Neural crest cell (in vitro differentiated cells): ENCODE measurements around the gene EYA4. TPM values are rescaled to one million over a fixed set of nuclear protein-coding genes. Genes with fewer than 3 reads are reported as not detected.

Experiments
- DNase-seq: peaks from one replicate; pipeline ENCODE4 v3.0.0; 2021; ENCODE audit warnings: low read depth, mixed read lengths, low spot score
- H3K27ac Mint-ChIP-seq: one replicate; pipeline ENCODE4 v1.8.0; 2021; ENCODE audit warnings: mild to moderate bottlenecking, mixed read lengths; ENCODE audit not compliant: unreplicated experiment
- H3K27me3 Mint-ChIP-seq: 2 replicates; pipeline ENCODE4 v1.8.0; 2021; ENCODE audit warnings: low read depth, mild to moderate bottlenecking, mixed read lengths
- H3K36me3 Mint-ChIP-seq: 2 replicates; pipeline ENCODE4 v1.8.0; 2021; ENCODE audit warnings: low read depth, mild to moderate bottlenecking, mixed read lengths
- H3K4me1 Mint-ChIP-seq: 2 replicates; pipeline ENCODE4 v1.8.0; 2021; ENCODE audit warnings: mixed read lengths
- H3K4me3 Mint-ChIP-seq: one replicate; pipeline ENCODE4 v1.8.0; 2021; ENCODE audit warnings: mild to moderate bottlenecking, mixed read lengths
- H3K9me3 Mint-ChIP-seq: 2 replicates; pipeline ENCODE4 v1.8.0; 2021; ENCODE audit warnings: mixed read lengths
- total RNA-seq: library from RNA; stranded (reverse); gene quantifications from 2 replicates; pipeline ENCODE4 v1.2.1, GENCODE V29; 2021
- TF ChIP-seq, protein P1 (sequence below): fragments of 200-600 bp; sonication (generic); conservative IDR thresholded peaks from 2 replicates; pipeline ENCODE4 v1.5.0; 2021; ENCODE audit warnings: antibody characterized with exemption, mild to moderate bottlenecking

Gene EYA4
- total RNA-seq, 1 donor from 2014 or later: 1.6 TPM

DNA sequence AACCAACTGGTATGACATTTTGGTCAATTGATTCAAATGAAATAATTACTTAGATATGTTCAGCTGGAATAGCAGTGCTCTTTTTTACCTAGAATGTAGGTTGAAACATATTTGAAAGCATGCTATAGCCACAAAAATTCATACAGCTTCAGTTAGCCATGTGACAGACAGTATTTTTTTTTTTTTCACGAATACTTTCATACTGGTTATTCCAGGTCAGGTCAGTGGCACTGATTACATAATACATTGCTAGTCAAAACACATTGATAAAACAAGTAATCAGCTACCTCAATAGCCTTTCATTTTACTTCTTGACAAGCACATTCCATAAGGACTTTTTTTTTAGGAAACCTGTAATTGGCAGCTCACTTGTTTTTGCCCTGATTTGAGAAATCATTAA, 222.6 kb downstream of the EYA4 start:
- Mint-ChIP-seq H3K4me1 (peaks cover 6% of the 10 kb centered on the region), H3K36me3 (no peaks in the 10 kb centered on the region), H3K27me3 (no peaks in the 10 kb centered on the region), H3K4me3 (no peak overlapping the region), H3K9me3 (no peaks in the 10 kb centered on the region), H3K27ac (no peak overlapping the region)
- DNase-seq: no peak
- TF ChIP-seq, protein P1, sequence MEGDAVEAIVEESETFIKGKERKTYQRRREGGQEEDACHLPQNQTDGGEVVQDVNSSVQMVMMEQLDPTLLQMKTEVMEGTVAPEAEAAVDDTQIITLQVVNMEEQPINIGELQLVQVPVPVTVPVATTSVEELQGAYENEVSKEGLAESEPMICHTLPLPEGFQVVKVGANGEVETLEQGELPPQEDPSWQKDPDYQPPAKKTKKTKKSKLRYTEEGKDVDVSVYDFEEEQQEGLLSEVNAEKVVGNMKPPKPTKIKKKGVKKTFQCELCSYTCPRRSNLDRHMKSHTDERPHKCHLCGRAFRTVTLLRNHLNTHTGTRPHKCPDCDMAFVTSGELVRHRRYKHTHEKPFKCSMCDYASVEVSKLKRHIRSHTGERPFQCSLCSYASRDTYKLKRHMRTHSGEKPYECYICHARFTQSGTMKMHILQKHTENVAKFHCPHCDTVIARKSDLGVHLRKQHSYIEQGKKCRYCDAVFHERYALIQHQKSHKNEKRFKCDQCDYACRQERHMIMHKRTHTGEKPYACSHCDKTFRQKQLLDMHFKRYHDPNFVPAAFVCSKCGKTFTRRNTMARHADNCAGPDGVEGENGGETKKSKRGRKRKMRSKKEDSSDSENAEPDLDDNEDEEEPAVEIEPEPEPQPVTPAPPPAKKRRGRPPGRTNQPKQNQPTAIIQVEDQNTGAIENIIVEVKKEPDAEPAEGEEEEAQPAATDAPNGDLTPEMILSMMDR: no peak

DNA sequence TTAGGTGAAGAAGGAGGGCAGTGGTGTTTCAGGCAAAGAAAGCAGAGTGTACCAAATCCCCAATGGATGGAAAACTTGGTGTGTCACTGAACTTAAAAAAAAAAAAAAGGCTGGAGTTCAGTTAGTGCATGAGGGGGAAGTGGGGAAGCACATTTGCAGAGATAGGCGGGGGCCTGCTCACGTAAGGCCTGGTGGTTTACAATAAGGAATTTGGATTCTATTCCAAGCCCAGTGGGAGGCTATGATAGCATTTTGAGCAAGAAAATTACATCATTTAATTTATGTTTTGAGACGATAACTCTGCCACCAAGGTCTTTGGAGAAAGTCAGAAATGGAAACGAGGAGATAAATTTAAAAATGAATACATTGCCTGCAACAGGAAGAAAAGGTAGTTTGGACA, 225.5 kb downstream of the EYA4 start:
- TF ChIP-seq, protein P1: no peak
- H3K27me3 Mint-ChIP-seq: no peaks in the 10 kb centered on the region
- no peaks in the 10 kb centered on the region for H3K4me1 Mint-ChIP-seq
- no peaks in the 10 kb centered on the region for H3K9me3 Mint-ChIP-seq
- no peak for DNase-seq
- H3K27ac Mint-ChIP-seq: no peak overlapping the region
- peaks cover 4% of the 10 kb centered on the region for H3K36me3 Mint-ChIP-seq
- no peak overlapping the region for H3K4me3 Mint-ChIP-seq

DNA sequence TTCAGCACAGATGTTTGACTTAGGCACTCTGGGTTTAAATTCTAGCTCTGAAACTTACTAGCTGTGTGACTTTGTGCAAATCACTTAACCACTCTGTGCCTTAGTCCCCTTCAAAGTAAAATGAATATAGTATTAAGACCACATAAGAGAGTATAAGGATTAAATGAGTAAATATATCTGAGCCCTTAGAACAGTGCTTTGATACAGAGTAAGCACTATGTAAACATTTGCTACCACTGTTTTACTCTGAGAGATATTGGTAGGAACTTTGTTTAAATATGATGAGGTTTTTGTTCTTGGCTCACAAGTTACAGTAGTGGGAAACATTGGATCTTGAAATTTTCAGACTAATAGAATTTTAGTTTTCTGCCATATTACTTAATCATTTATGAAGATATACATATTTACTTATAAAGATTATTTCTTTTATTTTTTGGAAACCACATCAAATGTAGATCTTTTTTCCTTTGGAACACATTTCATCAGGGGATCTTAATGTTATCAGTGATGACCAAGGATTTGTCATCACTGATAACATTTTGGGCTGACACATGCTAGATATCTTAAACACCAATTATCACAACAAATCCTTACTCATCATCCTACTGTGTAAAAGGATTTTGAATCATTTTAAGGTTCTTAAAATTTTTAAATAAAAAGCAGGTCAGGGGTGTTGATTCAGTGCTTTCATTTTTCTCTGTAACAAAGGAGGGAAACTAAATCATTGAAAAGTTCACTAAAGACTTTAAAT, 226.2 kb downstream of the EYA4 start:
- TF ChIP-seq, protein P1: no peak
- Mint-ChIP-seq H3K27ac (no peak overlapping the region), H3K4me3 (no peak overlapping the region), H3K4me1 (no peaks in the 10 kb centered on the region), H3K27me3 (no peaks in the 10 kb centered on the region), H3K36me3 (peaks cover 4% of the 10 kb centered on the region), H3K9me3 (no peaks in the 10 kb centered on the region)
- no peak for DNase-seq

DNA sequence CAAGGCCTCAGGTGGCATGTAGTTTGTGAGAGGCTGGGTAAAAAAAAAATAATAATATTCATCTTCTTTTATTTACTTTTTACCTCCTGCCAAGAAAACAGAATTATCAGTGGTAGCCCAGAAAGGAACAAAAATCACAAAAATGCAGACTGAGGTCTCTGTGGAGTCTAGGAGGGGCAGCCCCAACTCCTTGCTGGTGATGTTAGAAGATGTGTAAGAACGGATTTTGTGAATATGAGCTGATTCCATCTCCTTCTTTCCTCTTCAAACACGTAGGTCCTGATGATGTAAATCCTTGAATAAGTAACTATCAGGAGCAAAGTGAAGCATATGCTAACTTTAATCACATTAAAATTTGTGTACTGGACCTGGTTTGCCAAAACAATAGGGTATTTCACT, 226.8 kb downstream of the EYA4 start:
- H3K36me3 Mint-ChIP-seq: peaks cover 4% of the 10 kb centered on the region
- no peaks in the 10 kb centered on the region for H3K4me1 Mint-ChIP-seq
- no peaks in the 10 kb centered on the region for H3K27me3 Mint-ChIP-seq

DNA sequence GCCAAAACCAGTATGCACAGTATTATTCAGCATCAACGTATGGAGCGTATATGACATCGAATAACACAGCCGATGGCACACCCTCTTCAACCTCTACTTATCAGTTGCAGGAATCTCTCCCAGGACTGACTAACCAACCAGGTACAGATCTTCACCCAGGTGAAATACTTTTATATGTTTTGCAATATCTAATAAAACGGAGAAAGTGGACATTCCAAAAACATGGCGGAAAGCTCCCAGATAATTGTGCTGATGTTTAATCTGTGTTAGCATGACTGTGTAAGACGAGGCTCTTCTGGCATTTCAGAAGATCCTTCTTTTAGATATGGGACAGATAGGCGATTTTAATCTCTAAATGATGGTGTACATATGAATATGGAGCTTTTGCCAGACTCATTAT, 227.4 kb downstream of the EYA4 start:
- TF ChIP-seq, protein P1: no peak

More for the DNA sequence above, 226.8 kb downstream of the EYA4 start:
- Mint-ChIP-seq H3K9me3 (no peaks in the 10 kb centered on the region), H3K27ac (no peak overlapping the region), H3K4me3 (no peak overlapping the region)
- TF ChIP-seq, protein P1: no peak
- DNase-seq: no peak

More for the DNA sequence above, 227.4 kb downstream of the EYA4 start:
- no peak overlapping the region for H3K27ac Mint-ChIP-seq
- H3K9me3 Mint-ChIP-seq: no peaks in the 10 kb centered on the region
- peaks cover 4% of the 10 kb centered on the region for H3K36me3 Mint-ChIP-seq
- no peaks in the 10 kb centered on the region for H3K4me1 Mint-ChIP-seq
- no peak overlapping the region for H3K4me3 Mint-ChIP-seq
- H3K27me3 Mint-ChIP-seq: no peaks in the 10 kb centered on the region
- DNase-seq: no peak
